Ascending aorta (tissue), 2 donors: ENCODE measurements around the gene PGAP3. TPM values are rescaled to one million over a fixed set of nuclear protein-coding genes. Genes with fewer than 3 reads are reported as not detected.
A peak's percentile ranks its signal among the peaks of the same experiment; 100 is the strongest.

Experiments used
- DNase-seq, 2 donors: peaks; one replicate each; pipeline ENCODE4 v3.0.0-alpha.2; 2019; ENCODE audit warnings: low spot score in 2 of 2
- H3K27ac ChIP-seq, 2 donors: fragments of 200-600 bp; sonication (generic); one replicate each; pipeline ENCODE4 v1.5.1; 2016 to 2017; ENCODE audit warnings: mild to moderate bottlenecking in 1 of 2
- H3K27me3 ChIP-seq: fragments of 200-600 bp; sonication (generic); one replicate; pipeline ENCODE4 v1.5.1; 2017
- H3K36me3 ChIP-seq, 2 donors: fragments of 200-600 bp; sonication (generic); one replicate each; pipeline ENCODE4 v1.5.1; 2016
- H3K4me1 ChIP-seq, 2 donors: fragments of 200-600 bp; sonication (generic); one replicate each; pipeline ENCODE4 v1.5.1; 2016 to 2017; ENCODE audit warnings: mild to moderate bottlenecking in 1 of 2
- H3K4me3 ChIP-seq, 2 donors: fragments of 200-600 bp; sonication (generic); one replicate each; pipeline ENCODE4 v1.5.1; 2016 to 2017; ENCODE audit warnings: mild to moderate bottlenecking in 1 of 2
- H3K9me3 ChIP-seq, 2 donors: fragments of 200-600 bp; sonication (generic); one replicate each; pipeline ENCODE4 v1.5.1; 2016
- CTCF ChIP-seq, 3 experiments: fragments of 200-600 bp in 2 of 3; fragments of 450-650 bp in 1 of 3; sonication (generic) in 2 of 3; IDR thresholded peaks; one replicate each; pipeline ENCODE4 v1.5.1; 2016 to 2019; ENCODE audit warnings: antibody characterized with exemption in 3 of 3, mild to moderate bottlenecking in 1 of 3, moderate library complexity in 1 of 3
- intact Hi-C: fragments of 100-400 bp; cut with DNase I; formaldehyde crosslinking; loops from one replicate; pipeline ENCODE4 v1.15.1; 2023
- total RNA-seq: library from RNA; depleted of rRNA; stranded (reverse); fragments of >200 nt; gene quantifications from one replicate; pipeline ENCODE4 v1.1.0, GENCODE V29; 2016

PGAP3 gene
- total RNA-seq, 1 donor from 2014 or later: 29.5 TPM

DNA sequence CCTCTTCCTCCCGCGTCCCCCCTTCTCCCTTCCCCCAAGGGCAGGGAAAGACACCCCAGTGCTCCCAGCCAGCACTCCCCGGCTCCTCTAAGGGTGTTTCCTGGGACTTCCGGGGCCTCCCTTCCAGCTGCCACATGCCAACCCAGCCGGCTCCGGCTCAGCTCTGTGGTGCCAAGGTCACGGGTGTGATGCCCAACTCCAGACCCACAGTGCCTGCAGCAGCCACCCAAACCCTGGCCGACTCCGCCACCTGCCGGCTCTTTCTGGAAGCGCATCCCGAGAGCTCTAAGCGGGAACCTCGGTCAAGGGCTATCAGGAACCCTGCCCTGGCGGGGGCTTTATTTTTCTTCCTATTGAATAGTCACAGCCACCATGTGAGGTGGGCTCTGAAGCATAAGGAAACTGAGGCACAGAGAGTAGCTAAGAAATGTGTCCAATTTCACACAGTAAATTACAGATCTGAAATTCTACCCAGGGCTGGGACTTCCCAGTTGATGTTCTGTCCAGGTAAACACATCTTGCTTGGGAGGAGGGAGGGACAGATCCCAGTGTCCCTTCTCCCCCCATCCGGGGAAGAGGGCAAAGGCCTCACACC is 64.4 kb downstream of the PGAP3 start:
- no peak overlapping the region for H3K4me3 ChIP-seq
- peaks cover 13% of the 10 kb centered on the region for H3K27me3 ChIP-seq
- DNase-seq: peak; percentile 42 to 91
- intact Hi-C loops: loop anchor here (1.0 kb wide), 2 partner anchors 11 to 75 kb away; no protein-coding TSS in a partner anchor
- H3K36me3 ChIP-seq: no peaks in the 10 kb centered on the region
- TF ChIP-seq CTCF (IDR thresholded peaks at IDR 0.05): peak; percentile 80 to 95 (median 93)
- H3K9me3 ChIP-seq: no peaks in the 10 kb centered on the region
- peaks cover 7 to 13% of the 10 kb centered on the region in 2 donors for H3K4me1 ChIP-seq
- H3K27ac ChIP-seq: no peak overlapping the region

- Histone ChIP-seq H3K4me1 (peaks cover 7 to 13% of the 10 kb centered on the region in 2 donors), H3K4me3 (no peak overlapping the region), H3K9me3 (no peaks in the 10 kb centered on the region), H3K27ac (no peak overlapping the region), H3K36me3 (no peaks in the 10 kb centered on the region), H3K27me3 (peaks cover 12% of the 10 kb centered on the region)
- no peak for TF ChIP-seq CTCF (IDR thresholded peaks at IDR 0.05)
- peak in 1 of 2 donors; percentile 60 for DNase-seq
- intact Hi-C loops: loop anchor here (1.0 kb wide), 5 partner anchors 12 to 132 kb away; partner anchors contain the start of gene MIEN1
Measured at GRCh38 chr17:39622380-39623006, 65.4 kb downstream of the PGAP3 start.

GRCh38 chr17:39621523-39622379 is 66.1 kb downstream of the PGAP3 start:
- Histone ChIP-seq H3K4me3 (no peak overlapping the region), H3K4me1 (peaks cover 1 to 5% of the 10 kb centered on the region in 2 donors), H3K27ac (no peak overlapping the region), H3K9me3 (no peaks in the 10 kb centered on the region), H3K36me3 (no peaks in the 10 kb centered on the region), H3K27me3 (peaks cover 4% of the 10 kb centered on the region)
- intact Hi-C loops: loop anchor here (1.0 kb wide), 3 partner anchors 51 to 133 kb away; partner anchors contain the start of gene MIEN1
- TF ChIP-seq CTCF (IDR thresholded peaks at IDR 0.05): peak; percentile 98 to 100 (median 100)
- DNase-seq: peak; percentile 53 to 93

Other genes starting within 250 kb of the PGAP3 start
- 11.8 TPM for gene MED1, start 236.8 kb downstream of the PGAP3 start, total RNA-seq
- 25.2 TPM for gene CDK12, start 226.6 kb downstream of the PGAP3 start, total RNA-seq
- gene NEUROD2, start 80.1 kb downstream of the PGAP3 start, total RNA-seq: not detected
- gene PPP1R1B, start 61.1 kb downstream of the PGAP3 start, total RNA-seq: 2.4 TPM
- 87.6 TPM for gene STARD3, start 50.9 kb downstream of the PGAP3 start, total RNA-seq
- gene TCAP, start 22.7 kb downstream of the PGAP3 start, total RNA-seq: not detected
- gene PNMT, start 19.6 kb downstream of the PGAP3 start, total RNA-seq: 5.1 TPM
- gene ERBB2, start 12.0 kb upstream of the PGAP3 start, total RNA-seq: 124 TPM
- 64.2 TPM for gene MIEN1, start 42.5 kb upstream of the PGAP3 start, total RNA-seq
- gene GRB7, start 49.9 kb upstream of the PGAP3 start, total RNA-seq: 1.6 TPM
- 1.5 TPM for gene IKZF3, start 176.3 kb upstream of the PGAP3 start, total RNA-seq
- not detected for gene ZPBP2, start 180.1 kb upstream of the PGAP3 start, total RNA-seq
- gene GSDMB, start 230.6 kb upstream of the PGAP3 start, total RNA-seq: 6.9 TPM
- gene ORMDL3, start 239.5 kb upstream of the PGAP3 start, total RNA-seq: 32.2 TPM
- not detected for gene LRRC3C, start 239.7 kb upstream of the PGAP3 start, total RNA-seq